HG03045 (cell line): ENCODE data around the gene COX6A2.
"Not testable (repeated sequence)": the region's sequence is repeated elsewhere in the genome, so short reads cannot be mapped to it uniquely, and the experiment has no call there.

ENCODE experiments used
- ATAC-seq: cut with Tn5 transposase; IDR thresholded peaks from one replicate; pipeline ENCODE4 v1.9.1; 2021; ENCODE audit warnings: mild to moderate bottlenecking, moderate library complexity; ENCODE audit not compliant: unreplicated experiment

Gene COX6A2

DNA sequence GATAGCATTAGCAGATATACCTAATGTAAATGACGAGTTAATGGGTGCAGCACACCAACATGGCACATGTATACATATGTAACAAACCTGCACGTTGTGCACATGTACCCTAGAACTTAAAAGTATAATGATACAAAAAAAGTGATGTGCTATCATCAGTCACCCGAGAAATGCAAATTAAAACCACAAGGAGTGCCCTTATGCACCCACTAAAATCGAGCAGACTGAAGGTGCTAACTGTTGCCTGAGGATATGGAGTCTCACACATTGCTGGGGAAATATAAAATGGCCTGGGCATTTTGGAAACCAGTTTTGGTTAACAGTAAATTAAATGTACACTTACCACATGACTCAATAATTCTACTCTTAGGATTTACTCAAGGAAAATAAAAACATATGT lies 10.9 kb upstream of the COX6A2 start:
- not testable (repeated sequence) for ATAC-seq

DNA sequence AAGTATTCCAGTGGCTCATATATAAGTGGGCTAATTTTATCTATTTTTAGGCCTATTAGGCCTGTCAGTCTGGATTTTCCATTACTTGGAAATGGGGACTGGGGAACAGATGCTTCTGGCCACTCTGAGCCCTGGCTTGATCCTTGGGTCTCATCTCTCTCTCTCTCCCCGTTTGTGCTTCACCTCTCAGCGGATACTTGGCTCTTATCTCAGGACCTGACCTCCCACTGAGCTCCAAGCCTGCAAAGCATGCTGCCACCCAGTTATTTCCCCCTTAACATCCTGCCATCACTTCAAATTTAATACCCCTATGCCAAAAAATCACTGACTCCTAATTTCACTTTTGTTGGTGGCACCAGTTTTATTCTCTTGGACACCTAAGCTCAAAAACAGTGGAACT lies 10.3 kb upstream of the COX6A2 start:
- ATAC-seq, result no peak

DNA sequence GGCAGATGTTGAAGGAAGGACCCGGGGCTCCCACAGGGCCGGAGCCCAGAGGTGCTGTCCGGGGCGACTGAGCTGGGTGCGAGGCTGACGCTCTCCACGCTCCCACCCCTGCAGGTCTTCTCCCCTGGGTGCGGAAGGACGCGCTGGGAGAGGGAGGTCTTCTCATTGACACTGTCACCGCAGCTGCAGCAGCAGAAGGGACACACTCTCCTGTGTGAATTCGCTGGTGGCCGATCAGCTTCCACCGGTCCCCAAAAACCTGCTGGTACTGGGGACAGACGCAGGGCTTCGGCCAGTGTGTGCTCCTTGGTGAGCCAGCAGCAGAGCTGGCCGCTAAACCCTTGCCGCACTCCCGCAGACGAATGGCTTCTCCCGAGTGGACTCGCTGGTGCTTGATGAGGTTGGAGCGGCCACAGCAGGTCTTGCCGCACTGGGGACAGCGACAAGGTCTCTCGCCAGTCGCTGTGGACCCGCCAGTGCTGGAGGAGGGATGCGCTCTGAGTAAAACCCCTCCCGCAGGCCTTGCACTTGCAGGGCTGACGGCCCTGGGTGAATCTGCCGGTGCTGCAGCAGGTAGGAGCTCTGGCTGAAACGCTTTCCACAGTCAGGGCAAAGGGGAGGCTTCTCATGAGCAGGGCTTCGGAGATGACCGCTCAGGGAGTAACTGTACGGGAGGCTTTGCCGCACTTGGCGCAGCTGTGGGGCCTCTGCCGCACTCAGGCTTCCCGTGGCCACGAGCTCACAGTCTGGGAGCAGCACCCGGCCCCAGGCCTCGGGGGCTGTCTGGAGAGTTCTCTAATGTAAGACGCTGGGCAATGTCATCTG lies 8.3 kb upstream of the COX6A2 start:
- ATAC-seq, result no peak

DNA sequence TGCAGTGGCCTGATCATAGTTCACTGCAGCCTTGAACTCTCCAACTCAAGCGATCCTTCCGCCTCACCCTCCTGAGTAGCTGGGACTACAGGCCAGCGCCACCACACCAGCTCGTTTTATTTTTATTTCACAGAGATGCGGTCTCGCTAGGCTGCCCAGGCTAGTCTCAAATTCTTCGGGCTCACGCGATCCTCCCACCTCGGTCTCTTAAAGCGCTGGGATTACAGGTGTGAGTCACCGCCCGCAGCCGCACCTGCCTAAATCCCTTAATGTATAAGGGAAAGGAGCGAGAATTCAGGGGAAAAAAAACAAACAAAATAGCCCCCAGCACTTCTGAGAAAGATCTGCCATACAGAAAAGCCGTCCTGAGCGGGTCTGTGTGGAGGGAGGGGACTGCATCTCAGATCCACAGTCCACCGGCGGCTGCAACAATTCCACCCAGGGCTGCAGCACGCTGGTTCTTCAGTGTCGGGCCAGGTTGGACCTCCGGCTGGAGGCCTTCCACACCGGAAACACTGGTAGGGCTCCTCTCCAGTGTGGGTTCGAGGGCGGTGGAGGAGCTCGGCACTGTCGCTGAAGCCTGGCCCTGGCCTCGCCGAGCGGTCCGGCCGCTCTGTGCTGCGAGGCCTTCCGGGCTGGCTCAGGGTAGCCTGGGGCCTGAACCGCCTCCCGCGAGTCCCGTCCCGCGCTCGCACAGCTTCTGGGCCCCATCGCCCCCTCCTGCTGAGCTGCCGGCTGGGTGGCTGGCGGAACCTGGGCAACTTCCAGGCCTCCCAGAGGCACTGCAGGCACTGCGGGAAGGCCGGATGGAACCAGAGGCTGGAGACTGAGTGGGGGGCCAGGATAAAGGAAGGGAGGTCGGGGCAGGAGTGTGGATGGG lies 7.4 kb upstream of the COX6A2 start:
- ATAC-seq, result no peak

DNA sequence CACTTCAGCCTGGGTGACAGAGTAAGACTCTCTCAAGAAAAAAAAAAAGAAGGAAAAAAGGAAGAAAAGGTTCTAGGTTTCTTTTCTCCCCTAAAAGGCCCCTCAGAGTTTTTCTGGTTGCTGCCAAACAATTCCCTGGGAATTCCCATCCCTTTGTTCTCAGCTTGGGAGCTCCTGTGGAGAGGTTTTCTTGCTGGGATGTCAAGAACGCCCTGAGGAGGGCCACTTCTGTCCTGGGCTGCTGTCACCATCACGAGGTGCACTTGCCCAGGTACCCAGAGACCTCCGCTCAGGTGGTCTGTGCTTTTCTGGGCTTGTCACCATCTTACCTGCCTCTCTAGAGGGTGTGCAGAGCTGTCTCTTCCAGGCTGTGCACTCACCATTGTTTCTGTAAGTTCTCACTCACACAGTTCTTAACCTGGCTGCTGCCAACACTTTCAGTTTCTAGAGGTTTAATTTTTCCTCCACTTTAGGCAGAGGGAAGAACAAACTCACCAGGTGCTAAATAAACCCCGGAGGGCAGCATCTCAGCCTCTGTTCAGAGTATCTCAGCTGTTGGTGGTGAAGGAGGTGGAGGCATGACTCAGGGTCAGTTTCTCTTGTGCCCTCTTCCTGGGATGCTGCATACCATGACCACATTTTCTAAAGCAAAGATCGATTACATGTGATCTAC lies 2.4 kb upstream of the COX6A2 start:
- no peak for ATAC-seq

DNA sequence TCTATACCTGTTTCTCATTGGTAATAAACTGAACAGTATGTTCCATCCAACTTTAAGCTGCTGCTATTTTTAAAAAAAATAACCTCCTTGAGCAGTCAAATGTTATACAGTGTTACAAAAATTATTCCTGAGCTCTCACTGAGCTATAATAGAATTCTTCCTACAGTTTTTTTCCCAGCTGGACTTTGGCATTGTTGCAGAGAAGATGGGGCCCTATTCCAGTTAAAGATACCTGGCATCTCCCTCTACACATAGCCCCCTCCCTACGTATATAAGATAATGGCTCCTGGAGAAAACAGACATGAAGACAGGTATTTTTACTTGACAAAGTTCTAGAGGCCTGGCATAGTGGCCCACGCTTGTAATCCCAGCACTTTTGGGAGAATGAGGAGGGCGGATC lies 1.6 kb upstream of the COX6A2 start:
- ATAC-seq, result no peak

DNA sequence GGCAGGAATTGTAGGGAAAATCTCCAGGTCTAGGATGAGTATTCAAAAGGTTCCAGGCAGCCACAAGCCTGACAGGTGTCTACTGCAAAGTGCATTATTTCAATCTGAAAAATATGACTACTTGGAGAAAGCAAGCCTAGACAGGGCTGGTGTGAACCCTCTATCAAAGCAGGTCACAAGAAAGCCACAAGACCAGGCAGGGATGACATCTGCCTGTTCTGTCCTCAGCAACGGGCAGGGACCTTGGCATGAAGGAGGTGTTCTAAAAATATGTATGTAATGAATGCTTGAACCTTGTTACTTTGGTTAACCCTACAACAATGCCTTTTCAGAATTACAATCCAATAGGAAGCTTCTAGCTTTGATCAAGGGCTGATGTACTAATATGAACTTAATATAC lies 1.2 kb upstream of the COX6A2 start:
- ATAC-seq, result no peak

DNA sequence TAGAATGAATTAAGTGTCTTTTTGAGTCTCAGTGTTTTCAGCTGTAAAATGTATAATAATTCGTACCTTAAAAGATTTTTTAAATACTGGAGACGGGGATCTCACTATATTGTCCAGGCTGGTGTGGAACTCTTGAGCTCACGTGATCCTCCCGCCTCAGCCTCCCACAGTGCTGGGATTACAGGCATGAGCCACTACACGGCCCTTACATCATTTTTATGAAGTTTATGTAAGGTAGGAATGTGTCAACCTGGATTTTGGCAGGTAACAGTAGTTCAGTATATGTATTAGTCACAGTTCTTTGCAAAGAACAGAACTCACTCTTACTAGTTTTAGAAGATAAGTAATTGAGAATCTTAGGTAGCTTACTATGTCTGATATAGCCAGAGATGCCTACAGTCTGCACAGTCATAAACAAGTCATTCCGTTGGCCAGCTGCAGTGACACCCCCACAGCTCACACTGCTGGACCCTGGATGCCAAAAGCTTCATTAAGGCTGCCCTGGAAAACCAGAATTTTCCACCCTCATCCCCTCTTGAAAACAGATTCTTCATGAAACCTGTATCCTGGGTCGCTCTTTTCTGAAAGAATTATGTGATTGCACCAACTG lies 583 bp upstream of the COX6A2 start:
- no peak for ATAC-seq

DNA sequence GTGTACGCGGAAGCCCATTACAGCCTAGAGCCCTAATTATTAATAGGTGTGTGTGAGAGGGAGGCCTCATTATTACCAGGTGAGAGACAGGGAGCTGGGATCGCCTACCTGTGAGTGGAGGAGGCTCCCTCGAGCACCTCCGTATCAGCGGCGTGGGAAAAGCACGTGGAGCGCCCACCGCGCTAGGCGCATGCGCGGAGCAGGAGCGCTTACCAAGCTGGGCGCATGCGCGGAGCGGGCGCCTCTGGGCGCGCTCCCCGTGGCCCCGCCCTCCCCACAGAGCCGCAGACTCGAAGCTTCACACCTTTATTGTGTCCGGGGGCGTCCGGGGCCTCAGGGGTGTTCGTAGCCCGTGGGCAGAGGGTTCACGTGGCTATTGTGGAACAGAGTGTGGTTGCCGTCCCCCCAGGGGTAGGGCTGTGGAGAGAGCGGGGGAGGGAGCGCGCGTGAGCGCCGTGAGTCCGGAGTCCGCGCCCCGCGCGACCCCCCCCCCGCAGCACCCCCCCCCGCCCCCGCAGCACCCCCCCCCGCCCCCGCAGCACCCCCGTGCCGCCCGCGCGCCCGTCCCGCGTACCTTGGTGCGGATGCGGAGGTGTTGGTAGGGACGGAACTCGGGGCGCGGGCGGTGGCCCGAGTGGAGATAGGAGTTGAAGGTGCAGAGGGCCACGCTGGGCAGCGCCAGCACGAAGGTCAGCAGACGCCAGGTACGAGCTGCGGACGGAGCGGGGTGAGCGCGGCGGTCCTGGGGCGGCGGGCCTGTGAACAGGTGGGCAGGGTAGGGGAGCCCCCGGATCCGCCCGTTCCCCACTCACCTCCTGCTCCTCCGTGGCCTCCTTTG lies 500 bp downstream of the COX6A2 start:
- ATAC-seq, result no peak

DNA sequence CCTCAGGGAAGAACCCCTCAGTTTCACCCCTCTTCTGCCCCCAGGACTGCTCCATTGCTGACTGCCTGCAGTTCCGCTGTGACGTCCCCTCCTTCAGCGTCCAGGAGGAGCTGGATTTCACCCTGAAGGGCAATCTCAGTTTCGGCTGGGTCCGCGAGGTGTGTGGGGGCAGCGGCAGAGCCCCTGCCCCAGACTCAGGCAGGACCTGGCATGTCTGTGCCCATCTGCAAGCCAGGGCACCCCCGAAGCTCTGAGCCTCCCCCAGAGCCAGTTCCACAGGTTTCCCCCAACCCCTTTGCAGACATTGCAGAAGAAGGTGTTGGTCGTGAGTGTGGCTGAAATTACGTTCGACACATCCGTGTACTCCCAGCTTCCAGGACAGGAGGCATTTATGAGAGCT lies 4.4 kb downstream of the COX6A2 start:
- ATAC-seq, result no peak

DNA sequence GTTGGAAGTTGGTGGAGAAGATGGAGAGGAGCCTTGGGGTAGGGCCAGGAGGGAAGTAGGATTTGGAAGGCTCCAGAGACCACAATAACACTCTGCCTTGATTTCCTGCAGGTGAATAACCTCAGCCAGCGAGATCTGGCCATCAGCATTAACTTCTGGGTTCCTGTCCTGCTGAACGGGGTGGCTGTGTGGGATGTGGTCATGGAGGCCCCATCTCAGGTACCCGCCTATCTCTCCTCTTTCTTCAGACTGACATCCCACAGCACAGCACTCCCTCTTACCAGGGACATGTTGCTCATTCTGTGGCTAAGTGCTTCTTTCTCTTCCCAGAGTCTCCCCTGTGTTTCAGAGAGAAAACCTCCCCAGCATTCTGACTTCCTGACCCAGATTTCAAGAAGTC lies 4.9 kb downstream of the COX6A2 start:
- no peak for ATAC-seq

DNA sequence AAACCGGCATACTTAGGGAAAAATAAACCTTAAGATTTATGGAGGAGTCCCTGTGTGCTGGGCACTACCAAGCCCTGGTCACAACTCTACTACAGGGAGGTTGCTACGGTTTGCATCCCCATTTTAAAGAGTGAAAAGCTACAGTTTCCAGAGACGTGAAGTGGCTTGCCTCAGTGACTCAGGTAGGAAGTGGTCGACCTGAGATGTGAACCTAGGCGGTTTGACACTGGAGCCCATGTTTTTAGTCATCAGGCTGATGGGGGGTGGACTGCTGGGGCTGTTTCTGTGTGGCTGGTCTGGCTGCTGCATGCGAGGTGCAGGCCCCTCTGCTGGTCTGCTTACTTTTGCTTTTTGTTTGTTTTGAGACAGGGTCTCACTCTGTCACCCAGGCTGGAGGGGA lies 6.6 kb downstream of the COX6A2 start:
- no peak for ATAC-seq

DNA sequence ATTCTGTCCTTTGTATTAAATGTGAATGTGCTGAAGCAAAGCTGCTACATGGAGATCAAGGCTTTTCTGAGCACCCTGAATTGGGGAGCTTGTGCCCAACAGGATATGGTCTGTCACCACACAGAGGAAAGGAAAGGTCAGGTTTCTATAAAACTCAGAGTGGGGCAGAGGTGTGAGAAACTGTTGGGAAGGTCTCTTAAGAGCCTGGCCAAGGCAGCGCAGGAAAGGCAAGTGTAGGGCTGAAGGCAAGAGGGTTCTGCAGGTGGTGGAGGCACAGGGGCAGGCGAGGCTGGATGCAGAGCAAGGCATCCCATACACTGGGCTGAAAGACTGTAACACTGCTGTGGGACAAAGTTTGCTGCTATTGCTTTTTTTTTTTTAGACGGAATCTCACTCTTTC lies 8.1 kb downstream of the COX6A2 start:
- no peak for ATAC-seq

DNA sequence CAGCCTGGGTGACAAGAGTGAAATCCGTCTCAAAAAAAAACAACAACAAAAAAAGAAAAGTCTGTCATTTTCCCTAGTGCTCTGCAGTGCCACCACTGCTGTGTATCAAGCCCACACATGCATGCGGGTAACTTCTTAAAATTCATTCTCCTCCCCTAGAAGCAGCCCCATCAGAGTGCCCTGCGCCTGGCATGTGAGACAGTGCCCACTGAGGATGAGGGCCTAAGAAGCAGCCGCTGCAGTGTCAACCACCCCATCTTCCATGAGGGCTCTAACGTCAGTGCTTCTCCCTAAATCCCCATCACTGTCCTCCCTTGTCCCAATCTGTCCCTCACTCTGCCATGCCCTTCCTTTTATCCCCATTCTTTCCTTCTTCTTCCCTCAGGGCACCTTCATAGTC lies 10.2 kb downstream of the COX6A2 start:
- ATAC-seq, result no peak

DNA sequence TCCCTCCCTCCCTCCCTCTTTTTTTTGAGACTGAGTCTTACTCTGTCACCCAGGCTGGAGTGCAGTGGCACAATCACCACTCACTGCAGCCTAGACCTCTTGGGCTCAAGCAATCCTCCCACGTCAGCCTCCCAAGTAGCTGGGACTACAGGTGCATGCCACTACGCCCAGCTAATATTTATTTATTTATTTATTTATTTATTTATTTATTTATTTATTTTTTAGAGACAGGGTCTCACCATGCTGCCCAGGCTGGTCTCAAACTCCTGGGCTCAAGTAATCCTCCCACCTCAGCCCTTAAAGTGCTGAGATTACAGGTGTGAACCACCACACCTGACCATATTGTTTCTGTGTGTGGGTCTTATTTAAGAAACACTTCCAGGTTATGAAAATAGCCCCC lies 11.1 kb downstream of the COX6A2 start:
- not testable (repeated sequence) for ATAC-seq

DNA sequence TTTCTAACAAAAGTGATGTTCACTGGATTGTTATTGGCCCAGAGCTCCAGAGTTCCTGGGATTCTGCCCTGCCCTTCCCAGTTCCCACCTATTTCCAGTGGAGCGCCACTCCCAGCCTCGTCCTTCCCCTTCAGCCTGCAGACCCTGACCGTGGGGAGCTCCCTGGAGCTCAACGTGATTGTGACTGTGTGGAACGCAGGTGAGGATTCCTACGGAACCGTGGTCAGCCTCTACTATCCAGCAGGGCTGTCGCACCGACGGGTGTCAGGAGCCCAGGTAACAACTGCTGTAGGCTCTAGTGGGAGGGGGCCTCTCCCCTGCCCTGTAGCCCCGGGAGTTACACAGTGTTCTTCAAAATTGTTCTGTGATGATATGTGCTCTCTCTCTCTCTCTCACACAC lies 11.8 kb downstream of the COX6A2 start:
- ATAC-seq, result no peak

DNA sequence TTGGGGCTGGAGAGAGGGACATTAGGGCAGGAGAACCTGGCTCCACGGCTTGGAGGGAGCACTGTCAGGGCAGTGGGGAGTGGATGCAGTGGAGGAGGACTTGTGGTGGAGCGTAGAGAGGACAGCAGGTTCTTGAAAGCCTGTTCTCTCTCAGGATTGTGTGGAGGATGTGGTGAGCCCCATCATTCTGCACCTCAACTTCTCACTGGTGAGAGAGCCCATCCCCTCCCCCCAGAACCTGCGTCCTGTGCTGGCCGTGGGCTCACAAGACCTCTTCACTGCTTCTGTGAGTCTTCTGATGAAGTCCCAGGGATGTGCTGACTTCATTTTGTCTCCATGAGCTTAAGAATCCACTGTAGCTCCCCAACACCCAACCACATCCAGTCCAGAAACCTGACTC lies 13.5 kb downstream of the COX6A2 start:
- ATAC-seq, result no peak

DNA sequence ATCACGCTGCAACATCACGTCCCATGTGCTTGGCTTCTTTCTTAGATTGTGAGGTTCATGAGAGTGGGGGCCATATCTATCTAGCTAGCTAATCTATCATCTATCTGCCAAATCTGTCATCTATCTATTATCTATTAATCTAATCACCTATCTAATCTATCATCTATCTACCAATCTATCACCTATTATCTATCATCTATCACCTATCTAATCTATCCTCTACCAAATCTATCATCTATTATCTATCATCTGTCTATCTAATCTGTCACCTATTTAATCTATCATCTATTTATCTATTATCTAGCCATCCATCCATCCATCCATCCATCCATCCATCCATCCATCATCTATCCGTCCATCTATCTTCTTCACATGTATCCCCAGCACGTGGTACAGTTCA lies 14.2 kb downstream of the COX6A2 start:
- no peak for ATAC-seq

DNA sequence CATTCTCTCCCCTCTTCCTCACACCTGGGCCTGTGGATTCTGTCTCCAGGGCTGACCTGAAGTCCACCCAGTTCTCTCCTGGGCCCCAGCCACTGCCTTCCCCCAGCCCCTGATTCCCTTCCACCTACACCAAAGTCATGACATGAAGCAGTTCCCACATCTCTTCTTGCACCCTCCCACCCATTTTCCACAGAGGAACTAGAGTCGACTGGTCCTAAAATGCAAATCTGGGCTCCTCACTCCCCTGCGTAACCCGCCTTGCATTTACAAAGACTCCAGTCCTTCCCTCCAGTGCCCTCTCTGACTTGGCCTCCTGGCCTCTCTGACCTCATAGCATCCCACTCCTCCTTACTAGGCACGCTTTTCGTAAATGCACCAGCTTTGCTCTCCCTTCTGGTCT lies 14.8 kb downstream of the COX6A2 start:
- ATAC-seq, result no peak

DNA sequence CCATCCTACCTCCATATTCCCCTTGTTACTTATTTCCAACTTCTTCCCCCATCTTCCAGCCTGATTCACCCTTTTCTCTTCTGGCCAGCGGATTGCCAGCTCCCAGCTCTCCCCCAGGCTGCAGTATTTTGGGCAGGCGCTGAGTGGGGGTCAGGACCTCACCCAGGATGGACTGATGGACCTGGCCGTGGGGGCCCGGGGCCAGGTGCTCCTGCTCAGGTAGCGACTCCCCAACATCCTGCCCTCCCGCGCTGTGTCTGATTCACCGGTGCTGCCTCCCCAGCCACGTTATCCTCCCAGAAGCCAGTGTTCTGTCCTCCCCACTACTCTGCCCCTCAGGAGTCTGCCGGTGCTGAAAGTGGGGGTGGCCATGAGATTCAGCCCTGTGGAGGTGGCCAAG lies 15.4 kb downstream of the COX6A2 start:
- no peak for ATAC-seq
